Measurements from ENCODE around the gene WDR83.

Gene WDR83

GRCh38 chr19:12720296-12720695, 53.7 kb downstream of the WDR83 start:
- no peak for DNase-seq (ENCODE audit: low spot score)

GRCh38 chr19:12720851-12721655, 54.4 kb downstream of the WDR83 start:
- no peak for DNase-seq (ENCODE audit: low spot score)

- DNase-seq (ENCODE audit: low spot score): peak; percentile 27
Observed at GRCh38 chr19:12721656-12722565, 55.3 kb downstream of the WDR83 start.

- peak; percentile 97 for DNase-seq (ENCODE audit: low spot score)
Observed at GRCh38 chr19:12722566-12723380, 56.2 kb downstream of the WDR83 start.

- DNase-seq (ENCODE audit: low spot score): no peak
Observed at GRCh38 chr19:12723381-12723640, 56.7 kb downstream of the WDR83 start.

- DNase-seq (ENCODE audit: low spot score): peak; percentile 59
Observed at GRCh38 chr19:12723641-12724426, 57.2 kb downstream of the WDR83 start, which contains the start of gene TNPO2. Gene TNPO2 (minus strand): TSS chr19:12723932. CDS start chr19:12720977, 2,955 bp downstream.

Measured in CD4-positive, alpha-beta T cell treated with Interleukin-6 at 100 ng/mL for 8 hours (primary cell).